GM12875 (cell line): ENCODE results near the gene CDC5L.

Experiments used
- H3K4me3 ChIP-seq: one replicate; pipeline ENCODE4 v1.5.1; 2011; ENCODE audit warnings: low read depth, low read length, control low read depth
- TF ChIP-seq, protein P1 (sequence below): IDR thresholded peaks from 2 replicates; pipeline ENCODE4 v1.5.1; 2011; ENCODE audit warnings: low read depth, mild to moderate bottlenecking, control low read depth, inconsistent platforms, low read length, moderate library complexity, borderline replicate concordance; ENCODE audit not compliant: insufficient read depth

CDC5L gene

DNA sequence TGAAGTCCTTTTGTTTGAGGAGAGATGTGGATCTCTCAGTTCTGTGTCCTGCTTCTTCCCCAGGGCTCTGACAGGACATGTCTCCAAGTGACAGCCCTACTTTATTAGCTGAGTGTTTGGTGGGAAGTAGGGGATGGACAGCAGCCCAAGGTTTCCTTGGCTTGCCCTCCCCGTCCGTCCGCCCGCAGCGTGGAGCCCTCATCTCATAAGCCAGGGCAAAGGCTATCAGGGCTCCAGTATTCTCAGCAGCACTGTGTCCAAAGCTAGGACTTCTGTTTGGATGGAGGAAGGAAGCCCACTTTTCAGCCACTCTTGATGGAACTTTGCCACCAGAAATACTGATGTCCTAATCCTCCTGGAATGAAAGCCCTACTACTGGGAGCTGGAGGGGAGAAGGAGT lies 13.6 kb downstream of the CDC5L start:
- no peak overlapping the region for H3K4me3 ChIP-seq
- TF ChIP-seq, protein P1, sequence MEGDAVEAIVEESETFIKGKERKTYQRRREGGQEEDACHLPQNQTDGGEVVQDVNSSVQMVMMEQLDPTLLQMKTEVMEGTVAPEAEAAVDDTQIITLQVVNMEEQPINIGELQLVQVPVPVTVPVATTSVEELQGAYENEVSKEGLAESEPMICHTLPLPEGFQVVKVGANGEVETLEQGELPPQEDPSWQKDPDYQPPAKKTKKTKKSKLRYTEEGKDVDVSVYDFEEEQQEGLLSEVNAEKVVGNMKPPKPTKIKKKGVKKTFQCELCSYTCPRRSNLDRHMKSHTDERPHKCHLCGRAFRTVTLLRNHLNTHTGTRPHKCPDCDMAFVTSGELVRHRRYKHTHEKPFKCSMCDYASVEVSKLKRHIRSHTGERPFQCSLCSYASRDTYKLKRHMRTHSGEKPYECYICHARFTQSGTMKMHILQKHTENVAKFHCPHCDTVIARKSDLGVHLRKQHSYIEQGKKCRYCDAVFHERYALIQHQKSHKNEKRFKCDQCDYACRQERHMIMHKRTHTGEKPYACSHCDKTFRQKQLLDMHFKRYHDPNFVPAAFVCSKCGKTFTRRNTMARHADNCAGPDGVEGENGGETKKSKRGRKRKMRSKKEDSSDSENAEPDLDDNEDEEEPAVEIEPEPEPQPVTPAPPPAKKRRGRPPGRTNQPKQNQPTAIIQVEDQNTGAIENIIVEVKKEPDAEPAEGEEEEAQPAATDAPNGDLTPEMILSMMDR = no peak

DNA sequence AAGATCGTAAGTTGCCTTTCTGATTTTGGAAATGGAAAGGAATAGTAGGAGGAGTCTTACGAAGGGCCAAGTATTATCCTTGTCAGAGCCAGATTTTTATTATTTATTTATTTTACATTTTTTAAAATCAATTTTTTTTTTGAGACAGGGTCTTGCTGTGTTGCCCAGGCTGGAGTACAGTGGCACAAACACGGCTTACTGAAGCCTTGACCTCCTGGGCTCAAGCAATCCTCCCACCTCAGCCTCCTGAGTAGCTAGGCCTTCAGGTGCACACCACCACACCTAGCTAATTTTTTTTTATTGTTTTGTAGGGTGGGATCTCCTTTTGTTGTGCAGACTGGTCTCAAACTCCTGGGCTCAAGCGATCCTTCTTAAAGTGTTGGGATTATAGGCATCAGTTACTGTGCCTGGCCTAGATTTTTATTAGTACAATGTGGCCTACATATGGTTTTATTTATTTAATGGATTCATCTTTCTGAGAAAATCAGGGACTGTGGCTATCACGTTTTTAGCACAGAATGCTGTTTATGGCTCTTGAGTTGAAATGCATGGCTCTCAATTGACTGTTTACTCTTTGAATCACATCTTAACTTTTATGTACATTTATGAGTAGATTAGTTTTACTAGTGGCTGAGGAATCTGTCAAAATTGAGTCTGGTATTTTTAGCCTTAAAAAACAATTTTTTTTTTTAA lies 16.7 kb downstream of the CDC5L start:
- H3K4me3 ChIP-seq = no peak overlapping the region

DNA sequence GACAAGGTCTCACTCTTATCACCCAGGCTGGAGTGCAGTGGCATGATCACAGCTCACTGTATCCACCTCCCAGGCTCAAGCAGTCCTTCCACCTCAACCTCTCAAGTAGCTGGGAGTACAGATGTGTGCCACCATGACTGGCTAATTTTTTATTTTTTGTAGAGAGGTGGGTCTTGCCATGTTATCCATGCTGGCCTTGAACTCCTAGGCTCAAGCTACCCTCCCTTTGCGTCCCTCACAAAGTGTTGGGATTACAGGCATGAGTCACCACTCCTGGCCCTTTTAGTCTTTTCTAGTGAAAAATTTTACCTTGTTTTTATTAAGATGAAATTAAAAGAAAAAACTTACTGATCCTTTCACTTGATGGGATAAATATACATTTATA lies 17.2 kb downstream of the CDC5L start:
- TF ChIP-seq, protein P1 = no peak
- H3K4me3 ChIP-seq = no peak overlapping the region

More for the DNA sequence above, 16.7 kb downstream of the CDC5L start:
- TF ChIP-seq, protein P1 = no peak

DNA sequence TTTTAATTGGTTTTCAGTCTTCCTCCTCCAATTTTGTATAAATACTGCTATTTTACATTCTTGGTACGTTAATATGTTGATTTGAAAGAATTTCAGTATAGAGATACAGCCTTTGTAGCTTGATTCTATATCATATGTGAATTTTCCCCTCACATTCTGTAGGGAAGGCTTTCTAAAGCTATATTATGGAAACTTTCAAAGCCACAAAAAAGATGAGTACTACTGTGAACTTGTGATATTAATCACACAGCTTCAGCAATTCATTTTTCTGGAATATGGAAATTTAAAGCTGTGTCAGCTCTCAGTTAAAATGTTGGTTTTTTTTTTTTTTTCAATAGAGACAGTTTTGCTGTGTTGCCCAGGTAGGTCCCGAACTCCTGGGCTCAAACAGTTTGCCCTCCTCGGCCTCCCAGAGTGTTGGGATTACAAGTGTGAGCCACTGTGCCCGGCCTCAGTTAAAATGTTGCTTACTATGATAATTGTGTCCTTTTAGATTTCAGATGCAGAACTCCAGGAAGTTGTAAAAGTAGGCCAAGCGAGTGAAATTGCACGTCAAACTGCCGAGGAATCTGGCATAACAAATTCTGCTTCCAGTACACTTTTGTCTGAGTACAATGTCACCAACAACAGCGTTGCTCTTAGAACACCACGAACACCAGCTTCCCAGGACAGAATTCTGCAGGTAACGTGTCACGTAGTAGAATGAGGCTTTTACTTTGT lies 20.6 kb downstream of the CDC5L start:
- no peak overlapping the region for H3K4me3 ChIP-seq
- TF ChIP-seq, protein P1 = no peak

DNA sequence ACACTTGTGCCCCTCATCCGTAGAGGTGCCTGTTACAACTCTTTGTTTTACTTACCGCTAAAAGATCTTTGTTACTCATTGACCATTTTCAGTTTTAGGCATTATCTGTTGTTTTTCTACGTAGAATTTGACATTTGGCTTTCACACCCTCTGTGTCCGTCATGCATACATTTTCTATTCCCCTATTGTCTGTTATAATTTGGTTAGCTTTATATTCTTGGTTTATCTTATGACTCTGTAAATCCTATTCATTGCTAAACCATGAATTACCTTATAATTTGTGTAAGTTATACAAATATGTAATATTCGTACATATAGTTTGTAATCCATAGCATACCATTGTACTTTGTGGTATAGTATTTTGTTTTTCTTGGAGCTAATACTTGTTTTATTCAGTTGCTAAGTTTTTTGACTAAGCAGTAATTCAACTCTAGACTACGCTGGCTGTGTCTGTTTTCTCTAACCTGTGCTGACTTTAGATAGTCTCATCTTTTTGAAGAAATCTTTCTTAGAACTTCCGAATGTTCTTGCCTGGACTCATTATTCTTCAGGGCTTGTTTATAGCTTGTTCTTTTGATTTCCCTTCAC lies 21.8 kb downstream of the CDC5L start:
- TF ChIP-seq, protein P1 = no peak
- H3K4me3 ChIP-seq = no peak overlapping the region

DNA sequence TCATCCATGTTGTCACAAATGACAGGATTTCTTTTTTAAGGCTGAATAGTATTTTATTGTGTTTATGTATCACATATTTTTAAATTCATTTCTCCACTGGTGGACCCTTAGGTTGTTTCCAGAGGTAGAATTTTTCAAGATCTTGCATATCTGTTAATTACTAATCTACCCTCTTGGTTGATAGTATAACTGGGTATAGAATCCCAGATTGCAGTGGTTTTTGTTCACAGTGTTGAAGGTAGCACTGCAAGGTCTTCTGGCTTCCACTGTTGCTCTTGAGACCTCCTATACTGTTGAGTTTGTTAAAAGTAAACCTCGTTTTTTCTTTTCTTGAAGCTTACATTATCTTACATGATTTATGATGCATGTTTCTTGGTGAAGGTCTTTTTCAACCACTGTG lies 22.9 kb downstream of the CDC5L start:
- TF ChIP-seq, protein P1 = no peak

More for the DNA sequence above, 22.9 kb downstream of the CDC5L start:
- no peak overlapping the region for H3K4me3 ChIP-seq
